ENCODE results near the gene GDA.

Gene GDA

DNA sequence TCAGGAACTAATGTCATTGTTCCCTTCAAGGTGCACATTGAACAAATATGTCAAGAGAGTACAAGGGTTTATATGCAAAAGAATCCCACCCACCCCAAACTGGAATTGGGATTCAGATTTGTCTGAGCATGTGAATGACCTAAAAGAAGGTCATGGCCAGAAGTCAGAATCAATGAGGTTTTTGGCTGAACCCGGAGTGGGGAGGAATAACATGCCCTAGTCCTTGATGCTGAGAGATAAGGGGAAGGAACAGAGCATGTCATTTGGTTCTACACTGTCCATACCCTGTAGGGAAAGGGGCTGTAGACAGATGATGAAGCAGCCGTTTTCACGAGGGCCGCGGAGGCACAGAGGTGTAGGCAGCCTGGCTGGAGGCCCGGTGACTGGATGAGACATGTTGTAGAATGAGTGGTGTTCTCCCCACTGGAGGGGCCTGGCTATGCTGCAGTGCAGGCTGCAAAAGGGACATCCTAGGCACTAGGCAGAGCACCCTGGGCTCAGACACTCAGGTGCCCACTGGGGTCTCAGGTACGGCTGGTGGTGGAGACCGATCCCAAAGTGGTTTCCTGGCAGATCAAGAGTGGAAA, 149.9 kb downstream of the GDA start:
- H3K4me3 ChIP-seq (ENCODE audit: low read depth, low read length) = no peak overlapping the region
- DNase-seq (ENCODE audit: low read depth) = no peak
- no peak for TF ChIP-seq CTCF (IDR thresholded peaks at IDR 0.05; ENCODE audit: low read depth, low read length, missing control alignments)

GRCh38 chr9:72300873-72301272, 151.6 kb downstream of the GDA start:
- no peak overlapping the region for H3K4me3 ChIP-seq (ENCODE audit: low read depth, low read length)
- DNase-seq (ENCODE audit: low read depth) = no peak
- no peak for TF ChIP-seq CTCF (IDR thresholded peaks at IDR 0.05; ENCODE audit: low read depth, low read length, missing control alignments)
